GM23338 (cell line): Measurements from ENCODE around the gene C1R. TPM values are rescaled to one million over a fixed set of nuclear protein-coding genes. Genes with fewer than 3 reads are reported as not detected.

Source experiments
- ATAC-seq: fragments of 200-7000 bp; cut with Tn5 transposase; 3 replicates; pipeline ENCODE4 v1.9.1; 2020
- DNase-seq: peaks from one replicate; pipeline ENCODE4 v3.0.0-alpha.2; 2015; ENCODE audit warnings: low spot score
- H2AFZ ChIP-seq: fragments of 200-600 bp; sonication (generic); 2 replicates; pipeline ENCODE4 v1.8.0; 2016; ENCODE audit warnings: antibody characterized with exemption, mild to moderate bottlenecking, moderate library complexity
- H3F3A ChIP-seq: fragments of 200-600 bp; sonication (generic); replicated peaks from 2 replicates; pipeline ENCODE4 v1.8.0; 2017; ENCODE audit warnings: antibody characterized with exemption, mixed run types, low read depth
- H3K27ac ChIP-seq: fragments of 200-600 bp; sonication (generic); 2 replicates; pipeline ENCODE4 v1.6.1; 2016; ENCODE audit warnings: low read depth
- H3K27me3 ChIP-seq: fragments of 200-600 bp; sonication (generic); 2 replicates; pipeline ENCODE4 v1.8.0; 2016; ENCODE audit warnings: mild to moderate bottlenecking, mixed run types, moderate library complexity; ENCODE audit not compliant: insufficient read depth
- H3K36me3 ChIP-seq: fragments of 200-600 bp; sonication (generic); 2 replicates; pipeline ENCODE4 v1.8.0; 2016; ENCODE audit warnings: mild to moderate bottlenecking; ENCODE audit not compliant: insufficient read depth
- H3K4me1 ChIP-seq: fragments of 200-600 bp; sonication (generic); 2 replicates; pipeline ENCODE4 v1.8.0; 2016; ENCODE audit warnings: mild to moderate bottlenecking, moderate library complexity; ENCODE audit not compliant: insufficient read depth
- H3K4me2 ChIP-seq: fragments of 200-600 bp; sonication (generic); 2 replicates; pipeline ENCODE4 v1.7.1; 2017; ENCODE audit warnings: mixed run types
- H3K4me3 ChIP-seq: fragments of 200-600 bp; sonication (generic); 2 replicates; pipeline ENCODE4 v1.6.1; 2016; ENCODE audit warnings: mixed run types
- H3K79me2 ChIP-seq: fragments of 200-600 bp; sonication (generic); replicated peaks from 2 replicates; pipeline ENCODE4 v1.8.0; 2017; ENCODE audit warnings: mild to moderate bottlenecking; ENCODE audit not compliant: insufficient read depth
- H3K9me2 ChIP-seq: fragments of 200-600 bp; sonication (generic); 2 replicates; pipeline ENCODE4 v1.8.0; 2017; ENCODE audit not compliant: insufficient read depth
- H4K20me1 ChIP-seq: fragments of 200-600 bp; sonication (generic); replicated peaks from 2 replicates; pipeline ENCODE4 v1.8.0; 2017; ENCODE audit warnings: mild to moderate bottlenecking; ENCODE audit not compliant: insufficient read depth
- H3K27ac Mint-ChIP-seq: 2 replicates; pipeline ENCODE4 v1.8.0; 2020; ENCODE audit warnings: inconsistent platforms, mild to moderate bottlenecking, moderate library complexity, mixed read lengths
- H3K27me3 Mint-ChIP-seq: 3 replicates; pipeline ENCODE4 v1.8.0; 2022; ENCODE audit warnings: low read depth, mild to moderate bottlenecking, moderate library complexity, mixed read lengths, inconsistent platforms; ENCODE audit not compliant: insufficient read depth, poor library complexity
- H3K36me3 Mint-ChIP-seq: 3 replicates; pipeline ENCODE4 v1.8.0; 2021; ENCODE audit warnings: low read depth, mild to moderate bottlenecking, inconsistent platforms, moderate library complexity, mixed read lengths
- H3K4me1 Mint-ChIP-seq: 3 replicates; pipeline ENCODE4 v1.8.0; 2020; ENCODE audit warnings: mild to moderate bottlenecking, inconsistent platforms, mixed read lengths
- H3K4me3 Mint-ChIP-seq: 3 replicates; pipeline ENCODE4 v1.8.0; 2021; ENCODE audit warnings: moderate library complexity, mild to moderate bottlenecking, inconsistent platforms, mixed read lengths
- H3K9me3 Mint-ChIP-seq: 3 replicates; pipeline ENCODE4 v1.8.0; 2020; ENCODE audit warnings: moderate library complexity, mild to moderate bottlenecking, inconsistent platforms, mixed read lengths
- CREB1 ChIP-seq: fragments of 250-450 bp; sonication (Bioruptor Pico); IDR thresholded peaks from 2 replicates; pipeline ENCODE4 v1.5.0; 2020; ENCODE audit warnings: low read depth, mild to moderate bottlenecking, moderate library complexity
- CTCF ChIP-seq, 2 experiments: fragments of 200-600 bp in 1 of 2; sonication (generic) in 1 of 2; conservative IDR thresholded peaks; 2 replicates each; pipeline versions ENCODE4 v1.5.1 to v1.6.1; 2016 to 2017; ENCODE audit warnings: antibody characterized with exemption in 2 of 2, low read depth in 2 of 2, mild to moderate bottlenecking in 2 of 2, moderate library complexity in 1 of 2
- EZH2 ChIP-seq: fragments of 200-600 bp; sonication (generic); IDR thresholded peaks from one replicate; pipeline ENCODE4 v1.8.0; 2017; ENCODE audit warnings: antibody characterized with exemption, mild to moderate bottlenecking, low read depth; ENCODE audit not compliant: unreplicated experiment
- EZH2phosphoT487 ChIP-seq: fragments of 200-600 bp; sonication (generic); IDR thresholded peaks from one replicate; pipeline ENCODE4 v1.8.1; 2018; ENCODE audit warnings: antibody characterized with exemption; ENCODE audit not compliant: unreplicated experiment
- JUNB ChIP-seq: IDR thresholded peaks from one replicate; pipeline ENCODE4 v1.6.1; 2016; ENCODE audit warnings: antibody characterized with exemption; ENCODE audit not compliant: unreplicated experiment
- NANOG ChIP-seq: IDR thresholded peaks from 2 replicates; pipeline ENCODE4 v1.6.1; 2016; ENCODE audit warnings: antibody characterized with exemption, borderline replicate concordance
- POLR2AphosphoS5 ChIP-seq: IDR thresholded peaks from 2 replicates; pipeline ENCODE4 v1.6.1; 2016; ENCODE audit warnings: antibody characterized with exemption, low read depth
- STAT1 ChIP-seq: IDR thresholded peaks from one replicate; pipeline ENCODE4 v1.6.1; 2016; ENCODE audit warnings: antibody characterized with exemption; ENCODE audit not compliant: unreplicated experiment
- ZNF114 ChIP-seq: fragments of 250-450 bp; sonication (Bioruptor Pico); IDR thresholded peaks from 2 replicates; pipeline ENCODE4 v1.5.0; 2020; ENCODE audit warnings: mild to moderate bottlenecking, moderate library complexity
- ZNF331 ChIP-seq: fragments of 250-450 bp; sonication (Bioruptor Pico); IDR thresholded peaks from 2 replicates; pipeline ENCODE4 v1.5.0; 2020; ENCODE audit warnings: low read depth, mild to moderate bottlenecking, moderate library complexity
- polyA plus RNA-seq: library from polyadenylated mRNA; unstranded; fragments of >200 nt; fragmentation: Nextera tagmentation; extraction: Ambion mirVana; gene quantifications from 2 replicates; pipeline ENCODE4 v1.2.1, GENCODE V29; 2016
- total RNA-seq: library from RNA; depleted of rRNA; stranded (reverse); fragments of >200 nt; shearing (Covaris generic); gene quantifications from 2 replicates; pipeline ENCODE4 v1.2.3, GENCODE V29; 2014
- TF ChIP-seq, protein P1 (sequence below): IDR thresholded peaks from one replicate; pipeline ENCODE4 v1.6.1; 2018; ENCODE audit warnings: antibody characterized with exemption; ENCODE audit not compliant: unreplicated experiment
- TF ChIP-seq, protein P2 (sequence below): fragments of 250-450 bp; sonication (Bioruptor Pico); IDR thresholded peaks from 2 replicates; pipeline ENCODE4 v1.5.0; 2020; ENCODE audit warnings: mild to moderate bottlenecking, moderate library complexity
- TF ChIP-seq, protein P3 (sequence below): IDR thresholded peaks from 2 replicates; pipeline ENCODE4 v1.6.1; 2016; ENCODE audit warnings: antibody characterized with exemption

The C1R gene
- total and polyA plus RNA-seq, 2 experiments from 2014 or later = 6.4 to 8.8 TPM

GRCh38 chr12:7136071-7136470, 43.8 kb upstream of the C1R start:
- Mint-ChIP-seq H3K9me3 (no peaks in the 10 kb centered on the region; the same call in 2 of the 3 replicates), H3K36me3 (peaks cover 22% of the 10 kb centered on the region), H3K4me3 (no peak overlapping the region), H3K27me3 (peaks cover 5% of the 10 kb centered on the region), H3K4me1 (peaks cover 9% of the 10 kb centered on the region), H3K27ac (no peak overlapping the region)
- Histone ChIP-seq H3K36me3 (no peaks in the 10 kb centered on the region), H2AFZ (no peak overlapping the region), H3K4me1 (no peaks in the 10 kb centered on the region), H3K27me3 (no peaks in the 10 kb centered on the region), H3K79me2 (no peaks in the 10 kb centered on the region), H3F3A (0 out of 2 replicates have a peak, but pooled peaks cover under 1% of the 10 kb centered on the region), H3K4me2 (no peak overlapping the region), H3K9me2 (0 out of 2 replicates have a peak, but pooled peaks cover 8% of the 10 kb centered on the region), H3K4me3 (no peak overlapping the region), H3K27ac (no peak overlapping the region), H4K20me1 (no peaks in the 10 kb centered on the region; the same call in none of the 2 replicates)
- ATAC-seq = no peak
- TF ChIP-seq, protein P1, sequence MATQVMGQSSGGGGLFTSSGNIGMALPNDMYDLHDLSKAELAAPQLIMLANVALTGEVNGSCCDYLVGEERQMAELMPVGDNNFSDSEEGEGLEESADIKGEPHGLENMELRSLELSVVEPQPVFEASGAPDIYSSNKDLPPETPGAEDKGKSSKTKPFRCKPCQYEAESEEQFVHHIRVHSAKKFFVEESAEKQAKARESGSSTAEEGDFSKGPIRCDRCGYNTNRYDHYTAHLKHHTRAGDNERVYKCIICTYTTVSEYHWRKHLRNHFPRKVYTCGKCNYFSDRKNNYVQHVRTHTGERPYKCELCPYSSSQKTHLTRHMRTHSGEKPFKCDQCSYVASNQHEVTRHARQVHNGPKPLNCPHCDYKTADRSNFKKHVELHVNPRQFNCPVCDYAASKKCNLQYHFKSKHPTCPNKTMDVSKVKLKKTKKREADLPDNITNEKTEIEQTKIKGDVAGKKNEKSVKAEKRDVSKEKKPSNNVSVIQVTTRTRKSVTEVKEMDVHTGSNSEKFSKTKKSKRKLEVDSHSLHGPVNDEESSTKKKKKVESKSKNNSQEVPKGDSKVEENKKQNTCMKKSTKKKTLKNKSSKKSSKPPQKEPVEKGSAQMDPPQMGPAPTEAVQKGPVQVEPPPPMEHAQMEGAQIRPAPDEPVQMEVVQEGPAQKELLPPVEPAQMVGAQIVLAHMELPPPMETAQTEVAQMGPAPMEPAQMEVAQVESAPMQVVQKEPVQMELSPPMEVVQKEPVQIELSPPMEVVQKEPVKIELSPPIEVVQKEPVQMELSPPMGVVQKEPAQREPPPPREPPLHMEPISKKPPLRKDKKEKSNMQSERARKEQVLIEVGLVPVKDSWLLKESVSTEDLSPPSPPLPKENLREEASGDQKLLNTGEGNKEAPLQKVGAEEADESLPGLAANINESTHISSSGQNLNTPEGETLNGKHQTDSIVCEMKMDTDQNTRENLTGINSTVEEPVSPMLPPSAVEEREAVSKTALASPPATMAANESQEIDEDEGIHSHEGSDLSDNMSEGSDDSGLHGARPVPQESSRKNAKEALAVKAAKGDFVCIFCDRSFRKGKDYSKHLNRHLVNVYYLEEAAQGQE = no peak
- TF ChIP-seq JUNB = no peak
- TF ChIP-seq ZNF331 (CRISPR knock-in tag) = no peak
- no peak for TF ChIP-seq ZNF114 (CRISPR knock-in tag)
- TF ChIP-seq, protein P2, sequence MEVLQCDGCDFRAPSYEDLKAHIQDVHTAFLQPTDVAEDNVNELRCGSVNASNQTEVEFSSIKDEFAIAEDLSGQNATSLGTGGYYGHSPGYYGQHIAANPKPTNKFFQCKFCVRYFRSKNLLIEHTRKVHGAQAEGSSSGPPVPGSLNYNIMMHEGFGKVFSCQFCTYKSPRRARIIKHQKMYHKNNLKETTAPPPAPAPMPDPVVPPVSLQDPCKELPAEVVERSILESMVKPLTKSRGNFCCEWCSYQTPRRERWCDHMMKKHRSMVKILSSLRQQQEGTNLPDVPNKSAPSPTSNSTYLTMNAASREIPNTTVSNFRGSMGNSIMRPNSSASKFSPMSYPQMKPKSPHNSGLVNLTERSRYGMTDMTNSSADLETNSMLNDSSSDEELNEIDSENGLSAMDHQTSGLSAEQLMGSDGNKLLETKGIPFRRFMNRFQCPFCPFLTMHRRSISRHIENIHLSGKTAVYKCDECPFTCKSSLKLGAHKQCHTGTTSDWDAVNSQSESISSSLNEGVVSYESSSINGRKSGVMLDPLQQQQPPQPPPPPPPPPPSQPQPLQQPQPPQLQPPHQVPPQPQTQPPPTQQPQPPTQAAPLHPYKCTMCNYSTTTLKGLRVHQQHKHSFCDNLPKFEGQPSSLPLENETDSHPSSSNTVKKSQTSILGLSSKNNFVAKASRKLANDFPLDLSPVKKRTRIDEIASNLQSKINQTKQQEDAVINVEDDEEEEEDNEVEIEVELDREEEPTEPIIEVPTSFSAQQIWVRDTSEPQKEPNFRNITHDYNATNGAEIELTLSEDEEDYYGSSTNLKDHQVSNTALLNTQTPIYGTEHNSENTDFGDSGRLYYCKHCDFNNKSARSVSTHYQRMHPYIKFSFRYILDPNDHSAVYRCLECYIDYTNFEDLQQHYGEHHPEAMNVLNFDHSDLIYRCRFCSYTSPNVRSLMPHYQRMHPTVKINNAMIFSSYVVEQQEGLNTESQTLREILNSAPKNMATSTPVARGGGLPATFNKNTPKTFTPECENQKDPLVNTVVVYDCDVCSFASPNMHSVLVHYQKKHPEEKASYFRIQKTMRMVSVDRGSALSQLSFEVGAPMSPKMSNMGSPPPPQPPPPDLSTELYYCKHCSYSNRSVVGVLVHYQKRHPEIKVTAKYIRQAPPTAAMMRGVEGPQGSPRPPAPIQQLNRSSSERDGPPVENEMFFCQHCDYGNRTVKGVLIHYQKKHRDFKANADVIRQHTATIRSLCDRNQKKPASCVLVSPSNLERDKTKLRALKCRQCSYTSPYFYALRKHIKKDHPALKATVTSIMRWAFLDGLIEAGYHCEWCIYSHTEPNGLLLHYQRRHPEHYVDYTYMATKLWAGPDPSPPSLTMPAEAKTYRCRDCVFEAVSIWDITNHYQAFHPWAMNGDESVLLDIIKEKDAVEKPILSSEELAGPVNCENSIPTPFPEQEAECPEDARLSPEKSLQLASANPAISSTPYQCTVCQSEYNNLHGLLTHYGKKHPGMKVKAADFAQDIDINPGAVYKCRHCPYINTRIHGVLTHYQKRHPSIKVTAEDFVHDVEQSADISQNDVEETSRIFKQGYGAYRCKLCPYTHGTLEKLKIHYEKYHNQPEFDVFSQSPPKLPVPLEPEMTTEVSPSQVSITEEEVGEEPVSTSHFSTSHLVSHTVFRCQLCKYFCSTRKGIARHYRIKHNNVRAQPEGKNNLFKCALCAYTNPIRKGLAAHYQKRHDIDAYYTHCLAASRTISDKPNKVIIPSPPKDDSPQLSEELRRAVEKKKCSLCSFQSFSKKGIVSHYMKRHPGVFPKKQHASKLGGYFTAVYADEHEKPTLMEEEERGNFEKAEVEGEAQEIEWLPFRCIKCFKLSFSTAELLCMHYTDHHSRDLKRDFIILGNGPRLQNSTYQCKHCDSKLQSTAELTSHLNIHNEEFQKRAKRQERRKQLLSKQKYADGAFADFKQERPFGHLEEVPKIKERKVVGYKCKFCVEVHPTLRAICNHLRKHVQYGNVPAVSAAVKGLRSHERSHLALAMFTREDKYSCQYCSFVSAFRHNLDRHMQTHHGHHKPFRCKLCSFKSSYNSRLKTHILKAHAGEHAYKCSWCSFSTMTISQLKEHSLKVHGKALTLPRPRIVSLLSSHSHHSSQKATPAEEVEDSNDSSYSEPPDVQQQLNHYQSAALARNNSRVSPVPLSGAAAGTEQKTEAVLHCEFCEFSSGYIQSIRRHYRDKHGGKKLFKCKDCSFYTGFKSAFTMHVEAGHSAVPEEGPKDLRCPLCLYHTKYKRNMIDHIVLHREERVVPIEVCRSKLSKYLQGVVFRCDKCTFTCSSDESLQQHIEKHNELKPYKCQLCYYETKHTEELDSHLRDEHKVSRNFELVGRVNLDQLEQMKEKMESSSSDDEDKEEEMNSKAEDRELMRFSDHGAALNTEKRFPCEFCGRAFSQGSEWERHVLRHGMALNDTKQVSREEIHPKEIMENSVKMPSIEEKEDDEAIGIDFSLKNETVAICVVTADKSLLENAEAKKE (CRISPR knock-in tag) = no peak
- no peak for TF ChIP-seq CTCF (conservative IDR thresholded peaks at IDR 0.05; ENCODE audit: low read depth in 2 of 2)
- no peak for TF ChIP-seq EZH2phosphoT487
- TF ChIP-seq EZH2 = no peak
- TF ChIP-seq POLR2AphosphoS5 = no peak
- TF ChIP-seq, protein P3, sequence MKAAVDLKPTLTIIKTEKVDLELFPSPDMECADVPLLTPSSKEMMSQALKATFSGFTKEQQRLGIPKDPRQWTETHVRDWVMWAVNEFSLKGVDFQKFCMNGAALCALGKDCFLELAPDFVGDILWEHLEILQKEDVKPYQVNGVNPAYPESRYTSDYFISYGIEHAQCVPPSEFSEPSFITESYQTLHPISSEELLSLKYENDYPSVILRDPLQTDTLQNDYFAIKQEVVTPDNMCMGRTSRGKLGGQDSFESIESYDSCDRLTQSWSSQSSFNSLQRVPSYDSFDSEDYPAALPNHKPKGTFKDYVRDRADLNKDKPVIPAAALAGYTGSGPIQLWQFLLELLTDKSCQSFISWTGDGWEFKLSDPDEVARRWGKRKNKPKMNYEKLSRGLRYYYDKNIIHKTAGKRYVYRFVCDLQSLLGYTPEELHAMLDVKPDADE = no peak
- no peak for TF ChIP-seq CREB1 (CRISPR knock-in tag)
- TF ChIP-seq NANOG = no peak
- no peak for TF ChIP-seq STAT1
- DNase-seq = no peak
